B cell (primary cell): Measurements from ENCODE around the gene GULP1. TPM values are rescaled to one million over a fixed set of nuclear protein-coding genes. Genes with fewer than 3 reads are reported as not detected.

ENCODE experiments used
- ATAC-seq: fragments of 200-7000 bp; cut with Tn5 transposase; one replicate; pipeline ENCODE4 v1.10.0; 2021; ENCODE audit warnings: low read depth, mild to moderate bottlenecking, moderate number of reproducible peaks, moderate library complexity
- CTCF ChIA-PET: fragments of 350-600 bp; sonication (Branson Sonifier 250); formaldehyde crosslinking; loops from one replicate; lab custom pipeline; 2021; ENCODE audit warnings: antibody characterized with exemption, inconsistent platforms; lab: Charles Lee
- POLR2A ChIA-PET: fragments of 350-600 bp; sonication (Branson Sonifier 250); formaldehyde crosslinking; loops from one replicate; lab custom pipeline; 2021; ENCODE audit warnings: antibody characterized with exemption; lab: Charles Lee
- DNase-seq: peaks from one replicate; pipeline ENCODE4 v3.0.0; 2013
- H2AFZ ChIP-seq: 2 replicates; pipeline ENCODE4 v1.6.1; 2012; ENCODE audit warnings: mild to moderate bottlenecking, low read depth, low read length; ENCODE audit not compliant: insufficient read depth, poor library complexity, severe bottlenecking
- H3K27ac ChIP-seq, 2 donors: 1 replicate in 1 of 2; 2 replicates in 1 of 2; pipeline ENCODE4 v1.5.1; 2012 to 2013; ENCODE audit warnings: low read length in 2 of 2, mild to moderate bottlenecking in 2 of 2, moderate library complexity in 1 of 2
- H3K27me3 ChIP-seq, 4 experiments: fragments of 200-600 bp in 1 of 4; sonication (generic) in 1 of 4; replicated peaks in 1 of 4; 1 replicate in 2 of 4; 2 replicates in 2 of 4; pipeline versions ENCODE4 v1.6.1 to v1.7.0; 2013 to 2016; ENCODE audit warnings: low read length in 3 of 4, mild to moderate bottlenecking in 2 of 4, mixed read lengths in 1 of 4, moderate library complexity in 1 of 4; ENCODE audit not compliant: insufficient read depth in 4 of 4, control insufficient read depth in 3 of 4; ENCODE audit errors: control extremely low read depth in 1 of 4
- H3K36me3 ChIP-seq, 2 experiments: replicated peaks in 1 of 2; 1 replicate in 1 of 2; 2 replicates in 1 of 2; pipeline versions ENCODE4 v1.6.1 to v1.7.1; 2013; ENCODE audit warnings: low read length in 1 of 2; ENCODE audit not compliant: insufficient read depth in 2 of 2, control insufficient read depth in 1 of 2; ENCODE audit errors: control extremely low read depth in 1 of 2, extremely low read depth in 1 of 2
- H3K4me1 ChIP-seq, 2 donors: fragments of 200-600 bp in 1 of 2; sonication (generic) in 1 of 2; 1 replicate in 1 of 2; 2 replicates in 1 of 2; pipeline versions ENCODE4 v1.5.1 to v1.6.1; 2013 to 2017; ENCODE audit warnings: low read length in 2 of 2; ENCODE audit not compliant: control insufficient read depth in 2 of 2, insufficient read depth in 2 of 2
- H3K4me2 ChIP-seq: replicated peaks from 2 replicates; pipeline ENCODE3; 2012; ENCODE audit warnings: mild to moderate bottlenecking, low read depth, low read length; ENCODE audit not compliant: poor library complexity, severe bottlenecking
- H3K4me3 ChIP-seq, 5 experiments: fragments of 200-600 bp in 1 of 5; sonication (generic) in 1 of 5; 1 replicate in 3 of 5; 2 replicates in 2 of 5; pipeline versions ENCODE4 v1.5.1 to v1.7.0; 2011 to 2016; ENCODE audit warnings: low read length in 4 of 5, mild to moderate bottlenecking in 4 of 5, low read depth in 2 of 5, control low read depth in 1 of 5, moderate library complexity in 1 of 5; ENCODE audit not compliant: insufficient read depth in 1 of 5; ENCODE audit errors: control extremely low read depth in 1 of 5, extremely low read depth in 1 of 5
- H3K79me2 ChIP-seq: fragments of 200-600 bp; sonication (generic); one replicate; pipeline ENCODE4 v1.6.0; 2016; ENCODE audit warnings: low read length; ENCODE audit not compliant: control insufficient read depth, insufficient read depth
- H3K9ac ChIP-seq: fragments of 200-600 bp; sonication (generic); 2 replicates; pipeline ENCODE4 v1.6.1; 2017; ENCODE audit warnings: mild to moderate bottlenecking, low read length, moderate library complexity
- H3K9me3 ChIP-seq, 3 donors: one replicate each; pipeline versions ENCODE4 v1.6.1 to v1.7.1; 2013; ENCODE audit warnings: low read length in 2 of 3; ENCODE audit not compliant: control insufficient read depth in 2 of 3, insufficient read depth in 1 of 3; ENCODE audit errors: control extremely low read depth in 1 of 3
- H4K20me1 ChIP-seq: 2 replicates; pipeline ENCODE4 v1.6.0; 2012; ENCODE audit warnings: mild to moderate bottlenecking, low read length; ENCODE audit not compliant: insufficient read depth, control insufficient read depth, poor library complexity, severe bottlenecking
- H3K27ac Mint-ChIP-seq: one replicate; pipeline ENCODE4 v1.8.0; 2021; ENCODE audit warnings: mixed read lengths
- H3K27me3 Mint-ChIP-seq: one replicate; pipeline ENCODE4 v1.8.0; 2021; ENCODE audit warnings: mixed read lengths
- H3K4me1 Mint-ChIP-seq: one replicate; pipeline ENCODE4 v1.8.0; 2021; ENCODE audit warnings: mixed read lengths
- H3K4me3 Mint-ChIP-seq: one replicate; pipeline ENCODE4 v1.8.0; 2021; ENCODE audit warnings: mixed read lengths
- H3K9me3 Mint-ChIP-seq: one replicate; pipeline ENCODE4 v1.8.0; 2022; ENCODE audit warnings: mixed read lengths; ENCODE audit not compliant: insufficient read depth
- EZH2 ChIP-seq: IDR thresholded peaks from 2 replicates; pipeline ENCODE4 v1.6.1; 2012; ENCODE audit warnings: borderline replicate concordance, low read depth, mild to moderate bottlenecking, moderate library complexity, low read length; ENCODE audit not compliant: insufficient read depth, poor library complexity, severe bottlenecking
- WGBS: methylation state at CpG from one replicate; pipeline ENCODE4 v1.1.5; 2013; ENCODE audit warnings: missing lambda C conversion rate; ENCODE audit not compliant: insufficient coverage; 5-methylcytosine and 5-hydroxymethylcytosine counted together
- intact Hi-C: fragments of 100-400 bp; cut with micrococcal nuclease; formaldehyde crosslinking; loops from one replicate; pipeline ENCODE4 v1.10.0; 2022
- polyA plus RNA-seq: library from polyadenylated mRNA; depleted of rRNA; stranded (reverse); fragments of >200 nt; gene quantifications from 2 replicates; pipeline ENCODE4 v1.2.3, GENCODE V29; 2012
- total RNA-seq, 2 donors: library from RNA; stranded (reverse); fragments of 120-200 nt in 1 of 2; gene quantifications; 1 replicate in 1 of 2; 2 replicates in 1 of 2; pipeline versions ENCODE4 v1.2.3 to v1.2.4, GENCODE V29; 2013 to 2022
- TF ChIP-seq, protein P1 (sequence below): fragments of 200-600 bp; IDR thresholded peaks from one replicate; pipeline ENCODE4 v1.8.0; 2022; ENCODE audit warnings: antibody characterized with exemption, mild to moderate bottlenecking

GULP1 gene
- total and polyA plus RNA-seq, 2 donors (not counting 1 experiment from before 2014, with no cell fraction given), result not detected

DNA sequence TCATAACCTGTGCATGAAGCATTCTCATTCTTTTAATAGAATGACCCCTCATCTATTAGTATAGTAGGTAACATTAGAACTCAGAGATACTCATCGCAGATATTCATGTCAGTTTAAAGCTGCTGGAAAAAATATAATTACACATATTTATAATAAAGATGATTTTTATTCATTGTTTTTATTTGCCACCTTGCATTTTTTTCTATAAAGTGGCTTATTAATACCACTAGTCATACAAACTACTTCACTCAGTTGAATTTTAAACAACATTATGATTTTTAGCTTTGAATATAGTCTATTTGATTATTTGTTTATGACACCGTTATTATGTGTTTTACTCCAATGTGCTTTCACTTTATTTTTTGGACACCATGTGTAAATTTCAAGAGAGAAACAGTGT lies 23.9 kb upstream of the GULP1 start:
- no peak overlapping the region for H2AFZ ChIP-seq
- POLR2A ChIA-PET, result no interaction called here
- ATAC-seq, result no peak
- no peaks in the 10 kb centered on the region for H3K4me1 Mint-ChIP-seq
- H3K27me3 ChIP-seq, result no peaks in the 10 kb centered on the region
- H4K20me1 ChIP-seq, result no peaks in the 10 kb centered on the region
- H3K4me3 ChIP-seq, result no peak overlapping the region
- no peaks in the 10 kb centered on the region for H3K36me3 ChIP-seq
- no peak for DNase-seq
- no CpG with 5 or more reads among the region's 2 CpGs for WGBS
- H3K27me3 Mint-ChIP-seq, result no peaks in the 10 kb centered on the region
- no peaks in the 10 kb centered on the region for H3K9me3 ChIP-seq
- no peak overlapping the region for H3K4me3 Mint-ChIP-seq
- H3K79me2 ChIP-seq, result no peaks in the 10 kb centered on the region
- intact Hi-C loops, result no loop called here
- no peak overlapping the region for H3K27ac ChIP-seq
- H3K9ac ChIP-seq, result no peak overlapping the region
- no peak overlapping the region for H3K4me2 ChIP-seq
- TF ChIP-seq, protein P1, sequence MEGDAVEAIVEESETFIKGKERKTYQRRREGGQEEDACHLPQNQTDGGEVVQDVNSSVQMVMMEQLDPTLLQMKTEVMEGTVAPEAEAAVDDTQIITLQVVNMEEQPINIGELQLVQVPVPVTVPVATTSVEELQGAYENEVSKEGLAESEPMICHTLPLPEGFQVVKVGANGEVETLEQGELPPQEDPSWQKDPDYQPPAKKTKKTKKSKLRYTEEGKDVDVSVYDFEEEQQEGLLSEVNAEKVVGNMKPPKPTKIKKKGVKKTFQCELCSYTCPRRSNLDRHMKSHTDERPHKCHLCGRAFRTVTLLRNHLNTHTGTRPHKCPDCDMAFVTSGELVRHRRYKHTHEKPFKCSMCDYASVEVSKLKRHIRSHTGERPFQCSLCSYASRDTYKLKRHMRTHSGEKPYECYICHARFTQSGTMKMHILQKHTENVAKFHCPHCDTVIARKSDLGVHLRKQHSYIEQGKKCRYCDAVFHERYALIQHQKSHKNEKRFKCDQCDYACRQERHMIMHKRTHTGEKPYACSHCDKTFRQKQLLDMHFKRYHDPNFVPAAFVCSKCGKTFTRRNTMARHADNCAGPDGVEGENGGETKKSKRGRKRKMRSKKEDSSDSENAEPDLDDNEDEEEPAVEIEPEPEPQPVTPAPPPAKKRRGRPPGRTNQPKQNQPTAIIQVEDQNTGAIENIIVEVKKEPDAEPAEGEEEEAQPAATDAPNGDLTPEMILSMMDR, result no peak
- no peak for TF ChIP-seq EZH2
- no peaks in the 10 kb centered on the region for H3K4me1 ChIP-seq
- no peak overlapping the region for H3K27ac Mint-ChIP-seq
- H3K9me3 Mint-ChIP-seq, result peaks cover 5% of the 10 kb centered on the region
- CTCF ChIA-PET, result no interaction called here

DNA sequence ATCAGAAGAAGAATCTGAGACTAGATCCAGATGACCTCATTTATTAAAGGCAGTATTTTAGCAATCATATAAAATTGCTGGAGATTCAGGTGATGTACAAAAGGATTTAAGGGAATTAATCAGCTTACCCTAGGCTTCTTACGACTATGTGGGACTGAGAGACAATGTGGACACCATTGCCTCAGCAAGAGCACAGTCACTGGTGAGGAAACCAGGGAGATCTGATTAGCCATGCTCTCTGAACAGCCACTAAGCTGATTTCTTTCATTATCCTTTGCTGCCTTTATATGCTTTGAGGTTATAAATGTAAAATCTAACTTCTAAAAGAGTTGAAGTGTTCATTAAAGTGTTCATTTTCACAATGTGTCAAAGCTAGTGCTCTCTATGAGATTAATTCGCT lies 22.7 kb upstream of the GULP1 start:
- Histone ChIP-seq H3K9ac (no peak overlapping the region), H4K20me1 (no peaks in the 10 kb centered on the region), H3K4me1 (no peaks in the 10 kb centered on the region), H3K36me3 (no peaks in the 10 kb centered on the region), H3K4me3 (no peak overlapping the region), H3K27ac (no peak overlapping the region), H3K79me2 (no peaks in the 10 kb centered on the region), H3K9me3 (no peaks in the 10 kb centered on the region), H3K4me2 (no peak overlapping the region), H2AFZ (no peak overlapping the region), H3K27me3 (no peaks in the 10 kb centered on the region)
- POLR2A ChIA-PET, result no interaction called here
- DNase-seq, result no peak
- intact Hi-C loops, result no loop called here
- no peak for ATAC-seq
- CTCF ChIA-PET, result no interaction called here
- no peak for TF ChIP-seq EZH2
- TF ChIP-seq, protein P1, result no peak
- Mint-ChIP-seq H3K27ac (no peak overlapping the region), H3K27me3 (no peaks in the 10 kb centered on the region), H3K9me3 (peaks cover 5% of the 10 kb centered on the region), H3K4me3 (no peak overlapping the region), H3K4me1 (no peaks in the 10 kb centered on the region)
- 86% methylated on average over 1 of the region's 2 CpGs for WGBS
